HEK293 (cell line): Measurements from ENCODE around the gene TMEM135.

Experiments
- TCF7L2 ChIP-seq: IDR thresholded peaks from 2 replicates; pipeline ENCODE4 v1.6.1; 2011; ENCODE audit warnings: low read depth, mild to moderate bottlenecking, inconsistent platforms, low read length, moderate library complexity, borderline replicate concordance
- ZFP41 ChIP-seq: fragments of 450-650 bp; formaldehyde crosslinking; IDR thresholded peaks from 2 replicates; pipeline ENCODE4 v1.5.1; 2016; ENCODE audit warnings: missing biosample characterization, missing genetic modification characterization, borderline replicate concordance
- ZNF561 ChIP-seq: fragments of 450-650 bp; IDR thresholded peaks from 2 replicates; pipeline ENCODE4 v1.5.1; 2018; ENCODE audit warnings: missing biosample characterization, missing genetic modification characterization, borderline replicate concordance
- ZNF76 ChIP-seq: fragments of 450-650 bp; formaldehyde crosslinking; IDR thresholded peaks from 2 replicates; pipeline ENCODE4; 2016; ENCODE audit warnings: low read depth, missing biosample characterization, missing genetic modification characterization, borderline replicate concordance
- TF ChIP-seq, protein P1 (sequence below): fragments of 450-650 bp; formaldehyde crosslinking; IDR thresholded peaks from 2 replicates; pipeline ENCODE4 v1.5.1; 2016; ENCODE audit warnings: missing biosample characterization, missing genetic modification characterization

DNA sequence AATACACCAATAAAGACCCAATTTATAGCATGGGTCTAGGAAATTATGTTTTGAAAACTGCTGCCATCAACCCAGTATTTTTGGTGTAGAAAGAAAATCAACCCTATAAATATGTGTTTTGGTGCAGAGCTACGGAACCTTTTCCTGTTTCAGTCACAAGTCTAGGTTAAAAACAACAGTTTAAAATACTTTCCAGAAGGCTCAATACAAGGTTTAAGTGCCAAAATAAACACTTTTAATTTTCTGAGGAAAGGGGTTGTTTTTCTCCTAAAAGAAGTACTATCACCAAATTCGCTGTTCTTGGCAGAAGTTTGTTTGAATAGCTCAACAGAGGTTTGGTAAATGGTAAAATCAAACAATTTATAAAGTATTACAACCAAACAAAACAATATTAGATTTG, 201.3 kb downstream of the TMEM135 start:
- TF ChIP-seq ZNF76 (tag by site-specific recombination) (no peak), ZNF561 (tag by site-specific recombination) (no peak), TCF7L2 (no peak), ZFP41 (tag by site-specific recombination) (no peak)
- TF ChIP-seq, protein P1, sequence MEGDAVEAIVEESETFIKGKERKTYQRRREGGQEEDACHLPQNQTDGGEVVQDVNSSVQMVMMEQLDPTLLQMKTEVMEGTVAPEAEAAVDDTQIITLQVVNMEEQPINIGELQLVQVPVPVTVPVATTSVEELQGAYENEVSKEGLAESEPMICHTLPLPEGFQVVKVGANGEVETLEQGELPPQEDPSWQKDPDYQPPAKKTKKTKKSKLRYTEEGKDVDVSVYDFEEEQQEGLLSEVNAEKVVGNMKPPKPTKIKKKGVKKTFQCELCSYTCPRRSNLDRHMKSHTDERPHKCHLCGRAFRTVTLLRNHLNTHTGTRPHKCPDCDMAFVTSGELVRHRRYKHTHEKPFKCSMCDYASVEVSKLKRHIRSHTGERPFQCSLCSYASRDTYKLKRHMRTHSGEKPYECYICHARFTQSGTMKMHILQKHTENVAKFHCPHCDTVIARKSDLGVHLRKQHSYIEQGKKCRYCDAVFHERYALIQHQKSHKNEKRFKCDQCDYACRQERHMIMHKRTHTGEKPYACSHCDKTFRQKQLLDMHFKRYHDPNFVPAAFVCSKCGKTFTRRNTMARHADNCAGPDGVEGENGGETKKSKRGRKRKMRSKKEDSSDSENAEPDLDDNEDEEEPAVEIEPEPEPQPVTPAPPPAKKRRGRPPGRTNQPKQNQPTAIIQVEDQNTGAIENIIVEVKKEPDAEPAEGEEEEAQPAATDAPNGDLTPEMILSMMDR (tag by site-specific recombination), result no peak
